Lower lobe of right lung (tissue), 2 donors: ENCODE measurements around the gene SLCO1B1. TPM values are rescaled to one million over a fixed set of nuclear protein-coding genes. Genes with fewer than 3 reads are reported as not detected.
"Not testable (repeated sequence)": the region's sequence is repeated elsewhere in the genome, so short reads cannot be mapped to it uniquely, and the experiment has no call there.

Experiments
- ATAC-seq, 2 donors: fragments of 200-7000 bp; cut with Tn5 transposase; one replicate each; pipeline ENCODE4 v1.9.1; 2020 to 2022; ENCODE audit warnings: mild to moderate bottlenecking in 2 of 2, moderate library complexity in 2 of 2
- DNase-seq: peaks from one replicate; pipeline ENCODE4 v3.0.0-alpha.2; 2020
- H3K27ac ChIP-seq: fragments of 200-600 bp; one replicate; pipeline ENCODE4 v1.8.0; 2022
- H3K27me3 ChIP-seq: fragments of 200-600 bp; one replicate; pipeline ENCODE4 v1.8.0; 2022; ENCODE audit warnings: low read depth
- H3K36me3 ChIP-seq: fragments of 200-600 bp; one replicate; pipeline ENCODE4 v1.8.0; 2022; ENCODE audit warnings: mild to moderate bottlenecking
- H3K4me1 ChIP-seq: fragments of 200-600 bp; one replicate; pipeline ENCODE4 v1.8.0; 2022
- H3K4me3 ChIP-seq: fragments of 200-600 bp; one replicate; pipeline ENCODE4 v1.8.0; 2022; ENCODE audit warnings: mild to moderate bottlenecking
- H3K9me3 ChIP-seq: fragments of 200-600 bp; one replicate; pipeline ENCODE4 v1.8.0; 2022
- intact Hi-C: fragments of 100-400 bp; cut with DNase I; formaldehyde crosslinking; loops from one replicate; pipeline ENCODE4 v1.11.0; 2022
- total RNA-seq: library from RNA; stranded (reverse); fragmentation: NEBNext Ultra II Directional; extraction: Animal tissue kit (Norgen Biotek cat#: 25700); gene quantifications from one replicate; pipeline ENCODE4 v1.2.1, GENCODE V29; 2021
- TF ChIP-seq, protein P1 (sequence below): fragments of 200-600 bp; IDR thresholded peaks from one replicate; pipeline ENCODE4 v1.8.0; 2022; ENCODE audit warnings: antibody characterized with exemption, mild to moderate bottlenecking
- donor health status: DM: no; HTN: yes; CAD: no; lungs with severe emphysema.

SLCO1B1 gene
- total RNA-seq, 1 donor from 2014 or later = not detected

GRCh38 chr12:21129351-21129750 lies 1.6 kb upstream of the SLCO1B1 start:
- no peaks in the 10 kb centered on the region for H3K27me3 ChIP-seq
- H3K4me1 ChIP-seq = no peaks in the 10 kb centered on the region
- no peak for DNase-seq
- H3K36me3 ChIP-seq = no peaks in the 10 kb centered on the region
- H3K4me3 ChIP-seq = no peak overlapping the region
- H3K9me3 ChIP-seq = no peaks in the 10 kb centered on the region
- H3K27ac ChIP-seq = no peak overlapping the region
- no peak for ATAC-seq
- TF ChIP-seq, protein P1, sequence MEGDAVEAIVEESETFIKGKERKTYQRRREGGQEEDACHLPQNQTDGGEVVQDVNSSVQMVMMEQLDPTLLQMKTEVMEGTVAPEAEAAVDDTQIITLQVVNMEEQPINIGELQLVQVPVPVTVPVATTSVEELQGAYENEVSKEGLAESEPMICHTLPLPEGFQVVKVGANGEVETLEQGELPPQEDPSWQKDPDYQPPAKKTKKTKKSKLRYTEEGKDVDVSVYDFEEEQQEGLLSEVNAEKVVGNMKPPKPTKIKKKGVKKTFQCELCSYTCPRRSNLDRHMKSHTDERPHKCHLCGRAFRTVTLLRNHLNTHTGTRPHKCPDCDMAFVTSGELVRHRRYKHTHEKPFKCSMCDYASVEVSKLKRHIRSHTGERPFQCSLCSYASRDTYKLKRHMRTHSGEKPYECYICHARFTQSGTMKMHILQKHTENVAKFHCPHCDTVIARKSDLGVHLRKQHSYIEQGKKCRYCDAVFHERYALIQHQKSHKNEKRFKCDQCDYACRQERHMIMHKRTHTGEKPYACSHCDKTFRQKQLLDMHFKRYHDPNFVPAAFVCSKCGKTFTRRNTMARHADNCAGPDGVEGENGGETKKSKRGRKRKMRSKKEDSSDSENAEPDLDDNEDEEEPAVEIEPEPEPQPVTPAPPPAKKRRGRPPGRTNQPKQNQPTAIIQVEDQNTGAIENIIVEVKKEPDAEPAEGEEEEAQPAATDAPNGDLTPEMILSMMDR = no peak
- intact Hi-C loops = no loop called here

- TF ChIP-seq, protein P1 = no peak
- ATAC-seq = no peak
- H3K27ac ChIP-seq = no peak overlapping the region
- intact Hi-C loops = no loop called here
- no peaks in the 10 kb centered on the region for H3K36me3 ChIP-seq
- no peak overlapping the region for H3K4me3 ChIP-seq
- no peak for DNase-seq
- H3K9me3 ChIP-seq = no peaks in the 10 kb centered on the region
- H3K4me1 ChIP-seq = no peaks in the 10 kb centered on the region
- H3K27me3 ChIP-seq = no peaks in the 10 kb centered on the region
Observed at GRCh38 chr12:21129906-21130305, 1.1 kb upstream of the SLCO1B1 start.

- H3K4me1 ChIP-seq, H3K27ac ChIP-seq, ATAC-seq, DNase-seq, H3K27me3 ChIP-seq, intact Hi-C loops, H3K4me3 ChIP-seq, H3K36me3 ChIP-seq, H3K9me3 ChIP-seq: not testable (repeated sequence)
Observed at GRCh38 chr12:21137318-21137999, 6.5 kb downstream of the SLCO1B1 start.

DNA sequence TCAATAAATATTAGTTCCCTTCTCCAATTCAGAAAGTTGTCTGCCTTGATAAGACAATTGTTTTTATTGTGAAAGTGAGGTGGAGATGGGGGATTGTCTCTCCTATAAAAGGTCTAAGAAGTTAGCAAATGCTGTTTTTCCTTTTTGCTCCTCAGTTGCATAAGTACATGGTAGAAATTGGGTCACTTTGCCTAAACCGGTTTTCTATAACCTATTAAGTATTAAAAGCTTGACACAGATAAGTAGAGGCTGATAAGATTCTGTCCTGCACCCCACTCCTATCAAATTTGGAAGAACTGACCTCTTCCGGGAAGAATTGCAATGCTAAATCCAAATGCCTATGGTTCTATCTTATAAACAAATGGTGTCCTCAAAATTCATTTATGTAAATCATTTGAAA lies 7.0 kb downstream of the SLCO1B1 start:
- Histone ChIP-seq H3K27me3 (no peaks in the 10 kb centered on the region), H3K4me3 (no peak overlapping the region), H3K4me1 (no peaks in the 10 kb centered on the region), H3K27ac (no peak overlapping the region), H3K9me3 (no peaks in the 10 kb centered on the region), H3K36me3 (no peaks in the 10 kb centered on the region)
- DNase-seq (no peak), ATAC-seq (no peak)
- intact Hi-C loops = no loop called here
- TF ChIP-seq, protein P1 = no peak

- TF ChIP-seq, protein P1 = no peak
- ATAC-seq (no peak), DNase-seq (no peak)
- no peak overlapping the region for H3K27ac ChIP-seq
- H3K27me3 ChIP-seq = no peaks in the 10 kb centered on the region
- no peaks in the 10 kb centered on the region for H3K36me3 ChIP-seq
- no peaks in the 10 kb centered on the region for H3K4me1 ChIP-seq
- intact Hi-C loops = no loop called here
- H3K9me3 ChIP-seq = no peaks in the 10 kb centered on the region
- H3K4me3 ChIP-seq = no peak overlapping the region
Observed at GRCh38 chr12:21144309-21144708, 13.3 kb downstream of the SLCO1B1 start.

GRCh38 chr12:21149861-21150260 lies 18.9 kb downstream of the SLCO1B1 start:
- ATAC-seq, H3K27ac ChIP-seq, H3K9me3 ChIP-seq, H3K4me1 ChIP-seq, H3K4me3 ChIP-seq, DNase-seq, H3K36me3 ChIP-seq, H3K27me3 ChIP-seq, intact Hi-C loops: not testable (repeated sequence)
